Measurements from ENCODE around the gene FCER2. TPM values are rescaled to one million over a fixed set of nuclear protein-coding genes. Genes with fewer than 3 reads are reported as not detected.

Gene FCER2
- total and polyA plus RNA-seq, 2 of the 13 experiments (the other 11 are each of a cell fraction or from before 2014, with no cell fraction given), result not detected

DNA sequence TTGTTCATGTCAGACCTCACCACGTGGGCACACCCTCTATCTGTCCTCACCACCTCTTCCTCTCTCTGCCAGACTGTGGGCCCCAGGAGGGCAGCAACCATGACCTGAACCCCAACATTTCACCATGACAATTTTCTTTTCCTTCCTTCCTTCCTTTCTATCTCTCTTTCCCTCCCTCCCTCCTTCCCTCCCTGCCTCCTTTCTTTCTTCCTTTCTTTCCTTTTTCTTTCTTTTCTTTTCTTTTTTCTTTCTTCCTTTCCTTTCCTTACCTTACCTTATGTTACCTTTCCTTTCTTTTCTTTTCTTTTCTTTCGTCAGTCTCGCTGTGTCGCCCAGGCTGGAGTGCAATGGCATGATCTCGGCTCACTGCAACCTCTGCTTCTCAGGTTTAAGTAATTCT lies 8.7 kb upstream of the FCER2 start:
- Histone ChIP-seq H3K4me3 (replicated peaks in 1 of 3; ENCODE audit: insufficient read depth in 1 of 3, low read depth in 2 of 3, low read length in 3 of 3) (no peak overlapping the region), H4K20me1 (ENCODE audit: insufficient read depth, low read length) (no peaks in the 10 kb centered on the region), H3K4me1 (ENCODE audit: insufficient read depth, low read length) (no peaks in the 10 kb centered on the region), H3K9ac (ENCODE audit: insufficient read depth, low read depth, low read length) (no peak overlapping the region), H3K27ac (ENCODE audit: extremely low read length, insufficient read depth, low read length) (no peak overlapping the region), H3K36me3 (replicated peaks in 1 of 2; ENCODE audit: control insufficient read depth in 1 of 2, insufficient read depth in 2 of 2, low read length in 2 of 2) (no peaks in the 10 kb centered on the region), H3K9me3 (ENCODE audit: low read length) (no peaks in the 10 kb centered on the region), H3K79me2 (ENCODE audit: insufficient read depth, low read length) (no peaks in the 10 kb centered on the region), H3K4me2 (ENCODE audit: low read depth, low read length) (no peak overlapping the region), H3K27me3 (ENCODE audit: control insufficient read depth in 1 of 2, insufficient read depth in 2 of 2, low read length in 2 of 2) (peaks cover 0 to 7% of the 10 kb centered on the region in 2 experiments; a peak in 3 of 5 replicates), H2AFZ (ENCODE audit: low read length) (no peak overlapping the region)
- DNase-seq (ENCODE audit: low spot score) (no peak), ATAC-seq (no peak), FAIRE-seq (no peak)
- intact Hi-C loops (cut with micrococcal nuclease; ENCODE audit: unreplicated experiment) (no loop called here), in situ Hi-C loops (cut with HindIII; ENCODE audit: extremely low pct_ligation_motif_present, low pct_unique_long_range_greater_than_20kb) (no loop called here)
- WGBS (ENCODE audit: low lambda C conversion rate), result 38% methylated on average over 5 of the region's 5 CpGs
- no TSS peak for BruUV-seq (replicated peaks)
- ChIA-PET POLR2A (no interaction called here), CTCF (ENCODE audit: low intra/inter-chr PET ratio, low total read pairs) (no interaction called here)
- TF ChIP-seq ESRRA (CRISPR knock-in tag; IDR thresholded peaks at IDR 0.05; ENCODE audit: low read depth) (no peak), NR3C1 (CRISPR knock-in tag; IDR thresholded peaks at IDR 0.05) (no peak), ZFX (CRISPR knock-in tag; IDR thresholded peaks at IDR 0.05; ENCODE audit: low read depth) (no peak), GFI1 (CRISPR knock-in tag; IDR thresholded peaks at IDR 0.05; ENCODE audit: borderline replicate concordance) (no peak), ZNF441 (CRISPR knock-in tag; IDR thresholded peaks at IDR 0.05; ENCODE audit: borderline replicate concordance) (no peak), NPAS2 (CRISPR knock-in tag; IDR thresholded peaks at IDR 0.05; ENCODE audit: borderline replicate concordance) (no peak), ZNF230 (CRISPR knock-in tag; IDR thresholded peaks at IDR 0.05) (no peak), ZNF83 (CRISPR knock-in tag; IDR thresholded peaks at IDR 0.05; ENCODE audit: borderline replicate concordance) (no peak), NFKBIZ (CRISPR knock-in tag; IDR thresholded peaks at IDR 0.05) (no peak), SP5 (CRISPR knock-in tag; IDR thresholded peaks at IDR 0.05; ENCODE audit: borderline replicate concordance, low read depth) (no peak), SIN3B (IDR thresholded peaks at IDR 0.05; ENCODE audit: low read length) (no peak)
- TF ChIP-seq, protein P1, sequence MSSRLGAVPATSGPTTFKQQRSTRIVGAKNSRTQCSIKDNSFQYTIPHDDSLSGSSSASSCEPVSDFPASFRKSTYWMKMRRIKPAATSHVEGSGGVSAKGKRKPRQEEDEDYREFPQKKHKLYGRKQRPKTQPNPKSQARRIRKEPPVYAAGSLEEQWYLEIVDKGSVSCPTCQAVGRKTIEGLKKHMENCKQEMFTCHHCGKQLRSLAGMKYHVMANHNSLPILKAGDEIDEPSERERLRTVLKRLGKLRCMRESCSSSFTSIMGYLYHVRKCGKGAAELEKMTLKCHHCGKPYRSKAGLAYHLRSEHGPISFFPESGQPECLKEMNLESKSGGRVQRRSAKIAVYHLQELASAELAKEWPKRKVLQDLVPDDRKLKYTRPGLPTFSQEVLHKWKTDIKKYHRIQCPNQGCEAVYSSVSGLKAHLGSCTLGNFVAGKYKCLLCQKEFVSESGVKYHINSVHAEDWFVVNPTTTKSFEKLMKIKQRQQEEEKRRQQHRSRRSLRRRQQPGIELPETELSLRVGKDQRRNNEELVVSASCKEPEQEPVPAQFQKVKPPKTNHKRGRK (CRISPR knock-in tag; IDR thresholded peaks at IDR 0.05), result no peak
- TF ChIP-seq, protein P2, sequence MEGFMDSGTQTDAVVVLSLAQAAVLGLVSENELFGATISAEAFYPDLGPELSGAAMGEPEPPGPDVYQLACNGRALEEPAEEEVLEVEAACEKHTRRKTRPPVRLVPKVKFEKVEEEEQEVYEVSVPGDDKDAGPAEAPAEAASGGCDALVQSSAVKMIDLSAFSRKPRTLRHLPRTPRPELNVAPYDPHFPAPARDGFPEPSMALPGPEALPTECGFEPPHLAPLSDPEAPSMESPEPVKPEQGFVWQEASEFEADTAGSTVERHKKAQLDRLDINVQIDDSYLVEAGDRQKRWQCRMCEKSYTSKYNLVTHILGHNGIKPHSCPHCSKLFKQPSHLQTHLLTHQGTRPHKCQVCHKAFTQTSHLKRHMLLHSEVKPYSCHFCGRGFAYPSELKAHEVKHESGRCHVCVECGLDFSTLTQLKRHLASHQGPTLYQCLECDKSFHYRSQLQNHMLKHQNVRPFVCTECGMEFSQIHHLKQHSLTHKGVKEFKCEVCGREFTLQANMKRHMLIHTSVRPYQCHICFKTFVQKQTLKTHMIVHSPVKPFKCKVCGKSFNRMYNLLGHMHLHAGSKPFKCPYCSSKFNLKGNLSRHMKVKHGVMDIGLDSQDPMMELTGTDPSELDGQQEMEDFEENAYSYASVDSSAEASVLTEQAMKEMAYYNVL (CRISPR knock-in tag; IDR thresholded peaks at IDR 0.05; ENCODE audit: borderline replicate concordance), result no peak
- TF ChIP-seq, protein P3, sequence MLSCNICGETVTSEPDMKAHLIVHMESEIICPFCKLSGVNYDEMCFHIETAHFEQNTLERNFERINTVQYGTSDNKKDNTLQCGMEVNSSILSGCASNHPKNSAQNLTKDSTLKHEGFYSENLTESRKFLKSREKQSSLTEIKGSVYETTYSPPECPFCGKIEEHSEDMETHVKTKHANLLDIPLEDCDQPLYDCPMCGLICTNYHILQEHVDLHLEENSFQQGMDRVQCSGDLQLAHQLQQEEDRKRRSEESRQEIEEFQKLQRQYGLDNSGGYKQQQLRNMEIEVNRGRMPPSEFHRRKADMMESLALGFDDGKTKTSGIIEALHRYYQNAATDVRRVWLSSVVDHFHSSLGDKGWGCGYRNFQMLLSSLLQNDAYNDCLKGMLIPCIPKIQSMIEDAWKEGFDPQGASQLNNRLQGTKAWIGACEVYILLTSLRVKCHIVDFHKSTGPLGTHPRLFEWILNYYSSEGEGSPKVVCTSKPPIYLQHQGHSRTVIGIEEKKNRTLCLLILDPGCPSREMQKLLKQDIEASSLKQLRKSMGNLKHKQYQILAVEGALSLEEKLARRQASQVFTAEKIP (CRISPR knock-in tag; IDR thresholded peaks at IDR 0.05; ENCODE audit: borderline replicate concordance), result no peak
